Esophagus squamous epithelium (tissue), 5 donors: ENCODE results near the gene TBC1D2B. TPM values are rescaled to one million over a fixed set of nuclear protein-coding genes. Genes with fewer than 3 reads are reported as not detected.
A peak's percentile ranks its signal among the peaks of the same experiment; 100 is the strongest.

Experiments used
- DNase-seq: peaks from one replicate; lab custom pipeline; 2025; lab: John Stamatoyannopoulos, UW
- H3K27ac ChIP-seq, 4 donors: fragments of 200-600 bp; sonication (generic); one replicate each; pipeline ENCODE4 v1.5.1; 2016 to 2019; ENCODE audit warnings: mild to moderate bottlenecking in 1 of 4
- H3K27me3 ChIP-seq, 4 donors: fragments of 200-600 bp; sonication (generic); 1 replicate in 3 of 4; 2 replicates in 1 of 4; pipeline versions ENCODE4 v1.5.1 to v1.6.0; 2017 to 2021; ENCODE audit warnings: antibody characterized with exemption in 1 of 4
- H3K36me3 ChIP-seq, 3 donors: fragments of 200-600 bp; sonication (generic); one replicate each; pipeline ENCODE4 v1.5.1; 2016 to 2019
- H3K4me1 ChIP-seq, 3 donors: fragments of 200-600 bp; sonication (generic); one replicate each; pipeline ENCODE4 v1.5.1; 2017 to 2019
- H3K4me3 ChIP-seq, 4 donors: fragments of 200-600 bp; sonication (generic); 1 replicate in 3 of 4; 2 replicates in 1 of 4; pipeline ENCODE4 v1.5.1; 2016 to 2019; ENCODE audit warnings: mild to moderate bottlenecking in 2 of 4, moderate library complexity in 1 of 4
- H3K9me3 ChIP-seq, 3 donors: fragments of 200-600 bp; sonication (generic); one replicate each; pipeline ENCODE4 v1.5.1; 2016 to 2019
- CTCF ChIP-seq, 6 experiments: fragments of 450-650 bp in 4 of 6; fragments of 200-600 bp in 2 of 6; sonication (generic) in 2 of 6; IDR thresholded peaks; one replicate each; pipeline ENCODE4 v1.5.1; 2016 to 2019; ENCODE audit warnings: antibody characterized with exemption in 6 of 6, mild to moderate bottlenecking in 4 of 6, moderate library complexity in 4 of 6
- POLR2A ChIP-seq, 4 donors: fragments of 450-650 bp; IDR thresholded peaks; one replicate each; pipeline ENCODE4 v1.6.1; 2017; ENCODE audit warnings: antibody characterized with exemption in 4 of 4, mild to moderate bottlenecking in 4 of 4, moderate library complexity in 3 of 4
- WGBS, 2 donors: methylation state at CpG; one replicate each; pipeline ENCODE4 v1.1.5; 2018; 5-methylcytosine and 5-hydroxymethylcytosine counted together
- intact Hi-C: fragments of 100-400 bp; cut with DNase I; formaldehyde crosslinking; loops from one replicate; pipeline ENCODE4 v1.15.0; 2022
- total RNA-seq, 4 donors: library from RNA; depleted of rRNA; stranded (reverse); fragments of >200 nt; gene quantifications; one replicate each; pipeline ENCODE4 v1.1.0, GENCODE V29; 2016
- donor health status: DM: yes; HTN: yes; CAD: no.

Gene TBC1D2B
- total RNA-seq, 4 donors from 2014 or later: 13.0 to 30.7 (median 17.8) TPM

GRCh38 chr15:78110916-78111475 is 33.5 kb upstream of the TBC1D2B start:
- Histone ChIP-seq H3K27ac (no peak overlapping the region), H3K4me3 (no peak overlapping the region), H3K4me1 (peaks cover 0 to 7% (median 0%) of the 10 kb centered on the region in 3 donors), H3K36me3 (no peaks in the 10 kb centered on the region), H3K9me3 (no peaks in the 10 kb centered on the region), H3K27me3 (no peaks in the 10 kb centered on the region)
- no peak for TF ChIP-seq POLR2A (IDR thresholded peaks at IDR 0.05)
- TF ChIP-seq CTCF (IDR thresholded peaks at IDR 0.05): no peak
- intact Hi-C loops: loop anchor here (5.0 kb wide), 2 partner anchors 86 to 131 kb away; no protein-coding TSS in a partner anchor
- 88 to 96% methylated on average over 3 to 7 of the region's 10 CpGs for WGBS, 2 donors
- no peak for DNase-seq

- DNase-seq: no peak
- no peak overlapping the region for H3K27ac ChIP-seq
- H3K4me1 ChIP-seq: peaks cover 0 to 7% (median 0%) of the 10 kb centered on the region in 3 donors
- H3K4me3 ChIP-seq: no peak overlapping the region
- H3K36me3 ChIP-seq: no peaks in the 10 kb centered on the region
- TF ChIP-seq POLR2A (IDR thresholded peaks at IDR 0.05) (no peak), CTCF (IDR thresholded peaks at IDR 0.05) (no peak)
- H3K27me3 ChIP-seq: no peaks in the 10 kb centered on the region
- intact Hi-C loops: loop anchor here (5.0 kb wide), 2 partner anchors 87 to 132 kb away; no protein-coding TSS in a partner anchor
- 83 to 94% methylated on average over 1 to 5 of the region's 6 CpGs for WGBS, 2 donors
- H3K9me3 ChIP-seq: no peaks in the 10 kb centered on the region
Observed at GRCh38 chr15:78110096-78110495, 32.6 kb upstream of the TBC1D2B start.

- intact Hi-C loops: loop anchor here (2.0 kb wide), 1 partner anchor 140 kb away; no protein-coding TSS in a partner anchor
- no peaks in the 10 kb centered on the region for H3K27me3 ChIP-seq
Observed at GRCh38 chr15:78109156-78109555, 31.6 kb upstream of the TBC1D2B start.

GRCh38 chr15:78108300-78109084 is 31.0 kb upstream of the TBC1D2B start:
- DNase-seq: peak; percentile 33
- Histone ChIP-seq H3K27ac (no peak overlapping the region), H3K4me1 (peaks cover 0 to 14% (median under 1%) of the 10 kb centered on the region in 3 donors), H3K9me3 (no peaks in the 10 kb centered on the region), H3K36me3 (no peaks in the 10 kb centered on the region), H3K27me3 (no peaks in the 10 kb centered on the region), H3K4me3 (no peak overlapping the region)
- intact Hi-C loops: loop anchor here (2.0 kb wide), 1 partner anchor 140 kb away; no protein-coding TSS in a partner anchor
- WGBS, 2 donors: 28 to 67% methylated on average over 5 to 10 of the region's 11 CpGs
- TF ChIP-seq CTCF (IDR thresholded peaks at IDR 0.05): peak; percentile 92 to 96 (median 96)
- no peak for TF ChIP-seq POLR2A (IDR thresholded peaks at IDR 0.05)

More at GRCh38 chr15:78109156-78109555, 31.6 kb upstream of the TBC1D2B start:
- WGBS, 2 donors: 69 to 87% methylated on average over 6 to 12 of the region's 12 CpGs
- Histone ChIP-seq H3K9me3 (no peaks in the 10 kb centered on the region), H3K4me1 (peaks cover 0 to 11% (median 0%) of the 10 kb centered on the region in 3 donors), H3K27ac (no peak overlapping the region), H3K4me3 (no peak overlapping the region), H3K36me3 (no peaks in the 10 kb centered on the region)
- DNase-seq: no peak
- no peak for TF ChIP-seq POLR2A (IDR thresholded peaks at IDR 0.05)
- TF ChIP-seq CTCF (IDR thresholded peaks at IDR 0.05): no peak

- H3K27me3 ChIP-seq: no peaks in the 10 kb centered on the region
- no peak overlapping the region for H3K27ac ChIP-seq
- H3K4me3 ChIP-seq: no peak overlapping the region
- no peak for DNase-seq
- WGBS, 2 donors: 78 to 86% methylated on average over 5 to 8 of the region's 8 CpGs
- peaks cover 4 to 19% (median 4%) of the 10 kb centered on the region in 3 donors for H3K4me1 ChIP-seq
- no peaks in the 10 kb centered on the region for H3K36me3 ChIP-seq
- TF ChIP-seq POLR2A (IDR thresholded peaks at IDR 0.05) (no peak), CTCF (IDR thresholded peaks at IDR 0.05) (no peak)
- intact Hi-C loops: no loop called here
- H3K9me3 ChIP-seq: no peaks in the 10 kb centered on the region
Observed at GRCh38 chr15:78107471-78107870, 30.0 kb upstream of the TBC1D2B start.
